C4-2B (cell line): ENCODE results near the gene GRHL3.

Experiments used
- ZFX ChIP-seq: fragments of 450-650 bp; IDR thresholded peaks from 2 replicates; pipeline ENCODE4 v1.6.1; 2017
- TF ChIP-seq, protein P1 (sequence below): fragments of 450-650 bp; conservative IDR thresholded peaks from 2 replicates; pipeline ENCODE4 v1.5.1; 2017; ENCODE audit warnings: mild to moderate bottlenecking

DNA sequence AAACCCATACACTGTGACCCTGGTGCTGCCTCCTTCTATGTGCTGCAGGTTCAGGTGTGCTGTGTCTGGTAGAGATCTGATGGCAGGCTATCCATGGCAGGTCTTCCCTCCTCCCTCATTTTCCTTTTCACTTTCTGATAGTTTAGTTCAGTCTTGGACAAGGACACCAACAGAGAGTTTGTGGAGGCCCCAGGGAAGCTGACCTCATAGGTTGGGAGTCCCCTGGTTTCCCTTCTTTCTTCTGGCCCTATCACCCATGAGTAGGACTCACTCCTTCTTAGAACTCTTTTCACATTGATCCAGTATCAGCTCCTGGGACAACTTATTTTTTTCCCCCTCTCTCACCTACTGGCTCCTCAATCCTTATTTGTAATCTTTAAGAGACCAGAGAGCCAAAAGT, 8.3 kb downstream of the GRHL3 start:
- TF ChIP-seq, protein P1, sequence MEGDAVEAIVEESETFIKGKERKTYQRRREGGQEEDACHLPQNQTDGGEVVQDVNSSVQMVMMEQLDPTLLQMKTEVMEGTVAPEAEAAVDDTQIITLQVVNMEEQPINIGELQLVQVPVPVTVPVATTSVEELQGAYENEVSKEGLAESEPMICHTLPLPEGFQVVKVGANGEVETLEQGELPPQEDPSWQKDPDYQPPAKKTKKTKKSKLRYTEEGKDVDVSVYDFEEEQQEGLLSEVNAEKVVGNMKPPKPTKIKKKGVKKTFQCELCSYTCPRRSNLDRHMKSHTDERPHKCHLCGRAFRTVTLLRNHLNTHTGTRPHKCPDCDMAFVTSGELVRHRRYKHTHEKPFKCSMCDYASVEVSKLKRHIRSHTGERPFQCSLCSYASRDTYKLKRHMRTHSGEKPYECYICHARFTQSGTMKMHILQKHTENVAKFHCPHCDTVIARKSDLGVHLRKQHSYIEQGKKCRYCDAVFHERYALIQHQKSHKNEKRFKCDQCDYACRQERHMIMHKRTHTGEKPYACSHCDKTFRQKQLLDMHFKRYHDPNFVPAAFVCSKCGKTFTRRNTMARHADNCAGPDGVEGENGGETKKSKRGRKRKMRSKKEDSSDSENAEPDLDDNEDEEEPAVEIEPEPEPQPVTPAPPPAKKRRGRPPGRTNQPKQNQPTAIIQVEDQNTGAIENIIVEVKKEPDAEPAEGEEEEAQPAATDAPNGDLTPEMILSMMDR: no peak
- no peak for TF ChIP-seq ZFX
